Measurements from ENCODE around the gene GM2A. TPM values are rescaled to one million over a fixed set of nuclear protein-coding genes. Genes with fewer than 3 reads are reported as not detected.
A peak's percentile ranks its signal among the peaks of the same experiment; 100 is the strongest.
"Not testable (repeated sequence)": the region's sequence is repeated elsewhere in the genome, so short reads cannot be mapped to it uniquely, and the experiment has no call there.

GM2A gene
- total RNA-seq, 1 donor from 2014 or later: 15.4 TPM

DNA sequence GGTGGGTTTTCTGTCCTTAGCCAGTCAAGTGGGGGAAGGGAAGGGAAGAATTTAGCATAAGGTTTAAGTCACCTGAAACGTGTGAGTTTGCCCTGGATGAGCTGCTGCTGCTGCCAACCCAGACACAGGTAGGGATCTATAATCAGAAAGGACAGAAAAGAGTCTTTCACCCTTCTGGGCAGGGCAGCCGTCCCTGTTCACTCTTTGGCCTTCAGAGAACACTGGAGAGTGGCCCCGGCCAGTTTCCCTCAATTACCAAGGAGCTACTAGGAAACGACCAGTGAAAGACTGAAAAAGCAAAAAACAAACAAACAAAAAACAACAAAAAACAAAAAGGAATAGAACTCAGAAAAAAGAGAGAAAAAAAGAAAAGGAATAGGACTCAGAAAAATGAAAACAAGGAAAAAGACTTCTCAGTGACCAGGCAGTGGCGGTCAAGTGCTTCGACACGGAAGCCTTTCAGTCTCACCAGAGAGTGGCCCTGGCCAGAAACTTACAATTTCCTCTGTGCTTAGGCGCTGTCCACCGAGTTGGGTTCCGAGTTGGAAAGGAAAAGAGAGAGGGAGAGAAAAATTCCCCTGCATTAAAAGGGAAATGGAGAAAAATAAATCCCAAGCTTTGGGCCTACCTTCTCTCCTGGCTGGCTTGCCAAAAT, 2.5 kb upstream of the GM2A start:
- DNase-seq: no peak
- Mint-ChIP-seq H3K27ac (peak overlapping the region; percentile 64), H3K4me1 (peaks cover 31% of the 10 kb centered on the region), H3K4me3 (peak overlapping the region; percentile 63), H3K27me3 (no peaks in the 10 kb centered on the region), H3K36me3 (ENCODE audit: low read depth) (no peaks in the 10 kb centered on the region), H3K9me3 (no peaks in the 10 kb centered on the region)
- intact Hi-C loops (cut with micrococcal nuclease): loop anchor here (5.0 to 10.0 kb wide), 3 partner anchors 458 to 1516 kb away; partner anchors contain the start of genes PPARGC1B and RBM22

DNA sequence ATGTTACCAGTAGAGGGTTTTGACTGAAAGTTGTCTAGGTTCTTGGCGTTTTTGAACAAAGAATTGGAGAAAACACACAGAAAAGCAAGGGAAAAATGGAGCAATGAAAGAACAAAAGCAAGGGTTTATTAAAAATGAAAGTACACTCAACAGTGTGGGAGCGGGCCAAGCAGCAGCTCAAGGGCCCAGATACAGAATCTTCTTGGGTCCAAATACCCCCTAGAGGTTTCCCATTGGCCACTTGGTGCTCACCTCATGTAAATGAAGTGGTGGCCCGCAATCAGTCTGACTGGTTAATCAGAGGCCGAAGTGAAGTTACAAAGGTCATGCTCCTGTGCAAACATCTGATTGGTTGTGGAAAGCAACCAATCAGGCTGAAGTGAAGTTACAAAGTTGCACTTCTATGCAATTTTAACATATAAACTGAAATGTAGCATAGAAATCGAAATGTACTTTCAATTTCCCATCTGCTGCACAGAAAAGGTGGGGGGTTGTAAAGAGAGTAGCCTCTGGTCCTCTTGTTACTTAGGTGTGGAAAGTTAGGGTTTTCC, 1.9 kb upstream of the GM2A start:
- H3K27ac Mint-ChIP-seq: peak overlapping the region; percentile 64
- H3K9me3 Mint-ChIP-seq: no peaks in the 10 kb centered on the region
- H3K4me3 Mint-ChIP-seq: peak overlapping the region; percentile 63
- no peaks in the 10 kb centered on the region for H3K27me3 Mint-ChIP-seq
- peaks cover 30% of the 10 kb centered on the region for H3K4me1 Mint-ChIP-seq
- no peaks in the 10 kb centered on the region for H3K36me3 Mint-ChIP-seq (ENCODE audit: low read depth)
- peak; percentile 77 for DNase-seq
- intact Hi-C loops (cut with micrococcal nuclease): loop anchor here (5.0 to 10.0 kb wide), 3 partner anchors 459 to 1516 kb away; partner anchors contain the start of genes PPARGC1B and RBM22

DNA sequence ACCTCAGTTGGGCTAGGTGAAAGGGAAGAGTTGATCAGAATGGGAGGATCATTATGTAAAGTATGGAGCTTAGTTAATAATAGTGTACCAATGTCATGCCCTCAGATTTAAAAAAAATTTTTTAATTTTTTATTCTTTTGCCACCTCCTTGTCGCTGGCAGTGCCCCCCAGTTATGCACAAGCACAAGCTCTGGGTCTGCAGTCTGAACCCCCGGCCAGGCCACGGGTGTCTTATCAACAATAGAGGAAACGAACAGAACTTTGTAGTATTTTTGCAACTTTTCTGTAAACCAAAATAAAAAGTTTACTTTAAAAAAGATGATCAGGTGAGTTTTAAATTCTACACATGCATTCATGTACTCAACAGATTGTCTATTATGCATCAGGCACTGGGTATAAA, 1.4 kb upstream of the GM2A start:
- Mint-ChIP-seq H3K4me1 (peaks cover 30% of the 10 kb centered on the region), H3K9me3 (no peaks in the 10 kb centered on the region)
- DNase-seq: no peak

DNA sequence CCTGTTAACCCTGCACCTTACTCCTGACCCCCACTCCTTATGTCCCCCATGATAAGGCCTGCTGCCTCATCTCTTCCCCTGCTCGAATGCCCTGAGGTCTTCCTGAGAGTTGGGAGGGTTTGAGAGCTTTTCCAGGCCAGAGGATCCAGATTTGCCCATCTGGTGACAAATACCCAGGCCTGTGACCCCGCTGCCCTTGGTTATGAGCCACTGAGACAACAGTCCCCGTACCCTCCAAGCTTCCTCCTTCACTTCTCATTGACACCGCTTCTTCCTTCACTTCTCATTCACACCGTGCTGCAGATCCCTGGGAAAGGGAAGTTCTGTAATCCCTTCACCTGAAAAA, 593 bp downstream of the GM2A start:
- Mint-ChIP-seq H3K4me3 (peak overlapping the region; percentile 89), H3K4me1 (peaks cover 31% of the 10 kb centered on the region), H3K27me3 (no peaks in the 10 kb centered on the region), H3K36me3 (ENCODE audit: low read depth) (no peaks in the 10 kb centered on the region), H3K9me3 (no peaks in the 10 kb centered on the region), H3K27ac (peak overlapping the region; percentile 95)
- peak; percentile 67 for DNase-seq
- intact Hi-C loops (cut with micrococcal nuclease): loop anchor here (1.0 to 10.0 kb wide), 8 partner anchors 11 to 1519 kb away; partner anchors contain the start of genes IRGM, PPARGC1B and RBM22

More for the DNA sequence above, 1.4 kb upstream of the GM2A start:
- Mint-ChIP-seq H3K27ac (peak overlapping the region; percentile 95), H3K4me3 (peak overlapping the region; percentile 63), H3K27me3 (no peaks in the 10 kb centered on the region), H3K36me3 (ENCODE audit: low read depth) (no peaks in the 10 kb centered on the region)
- intact Hi-C loops (cut with micrococcal nuclease): loop anchor here (1.0 to 10.0 kb wide), 9 partner anchors 27 to 1517 kb away; partner anchors contain the start of genes CCDC69, G3BP1, IRGM and PPARGC1B

DNA sequence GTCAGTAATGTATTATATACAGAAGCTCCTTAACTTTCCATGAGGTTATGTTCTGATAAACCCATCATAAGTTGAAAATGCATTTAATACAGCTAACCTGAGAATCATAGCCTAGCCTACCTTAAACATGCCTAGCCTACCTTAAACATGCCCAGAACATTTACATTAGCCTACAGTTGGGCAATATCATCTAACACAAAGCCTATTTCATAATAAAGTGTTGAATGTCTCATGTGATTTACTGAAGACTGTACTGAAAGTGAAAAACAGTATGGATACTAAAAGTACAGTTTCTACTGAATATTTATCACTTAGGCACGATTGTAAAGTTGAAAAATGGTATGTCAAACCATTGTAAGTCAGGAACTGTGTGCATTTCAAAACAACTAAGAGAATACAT, 1.6 kb downstream of the GM2A start:
- no peak overlapping the region for H3K27ac Mint-ChIP-seq
- H3K9me3 Mint-ChIP-seq: no peaks in the 10 kb centered on the region
- DNase-seq: no peak
- peaks cover 2% of the 10 kb centered on the region for H3K36me3 Mint-ChIP-seq (ENCODE audit: low read depth)
- peaks cover 34% of the 10 kb centered on the region for H3K4me1 Mint-ChIP-seq
- H3K27me3 Mint-ChIP-seq: no peaks in the 10 kb centered on the region
- H3K4me3 Mint-ChIP-seq: no peak overlapping the region
- intact Hi-C loops (cut with micrococcal nuclease): loop anchor here (5.0 to 10.0 kb wide), 3 partner anchors 462 to 1520 kb away; partner anchors contain the start of genes PPARGC1B and RBM22

DNA sequence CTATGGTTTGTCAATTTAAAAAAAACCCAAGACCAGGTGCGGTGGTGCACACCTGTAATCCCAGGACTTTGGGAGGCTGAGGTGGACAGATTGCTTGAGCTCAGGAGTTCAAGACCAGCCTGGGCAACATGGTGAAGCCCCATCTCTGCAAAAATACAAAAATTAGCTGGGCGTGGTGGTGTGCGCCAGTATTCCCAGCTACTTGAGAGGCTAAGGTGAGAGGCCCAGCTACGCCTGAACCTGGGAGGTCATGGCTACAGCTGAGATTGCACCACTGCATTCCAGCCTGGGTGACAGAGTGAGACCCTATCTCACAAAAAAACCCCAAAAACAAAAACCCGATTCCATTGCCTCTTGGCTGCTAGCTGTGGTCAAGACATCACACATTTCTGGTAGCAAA, 2.0 kb downstream of the GM2A start:
- H3K4me3 Mint-ChIP-seq; H3K27ac Mint-ChIP-seq; H3K9me3 Mint-ChIP-seq; H3K36me3 Mint-ChIP-seq (ENCODE audit: low read depth); H3K27me3 Mint-ChIP-seq; DNase-seq: not testable (repeated sequence)
- intact Hi-C loops (cut with micrococcal nuclease): loop anchor here (5.0 to 10.0 kb wide), 3 partner anchors 463 to 1520 kb away; partner anchors contain the start of genes PPARGC1B and RBM22
- peaks cover 34% of the 10 kb centered on the region for H3K4me1 Mint-ChIP-seq

DNA sequence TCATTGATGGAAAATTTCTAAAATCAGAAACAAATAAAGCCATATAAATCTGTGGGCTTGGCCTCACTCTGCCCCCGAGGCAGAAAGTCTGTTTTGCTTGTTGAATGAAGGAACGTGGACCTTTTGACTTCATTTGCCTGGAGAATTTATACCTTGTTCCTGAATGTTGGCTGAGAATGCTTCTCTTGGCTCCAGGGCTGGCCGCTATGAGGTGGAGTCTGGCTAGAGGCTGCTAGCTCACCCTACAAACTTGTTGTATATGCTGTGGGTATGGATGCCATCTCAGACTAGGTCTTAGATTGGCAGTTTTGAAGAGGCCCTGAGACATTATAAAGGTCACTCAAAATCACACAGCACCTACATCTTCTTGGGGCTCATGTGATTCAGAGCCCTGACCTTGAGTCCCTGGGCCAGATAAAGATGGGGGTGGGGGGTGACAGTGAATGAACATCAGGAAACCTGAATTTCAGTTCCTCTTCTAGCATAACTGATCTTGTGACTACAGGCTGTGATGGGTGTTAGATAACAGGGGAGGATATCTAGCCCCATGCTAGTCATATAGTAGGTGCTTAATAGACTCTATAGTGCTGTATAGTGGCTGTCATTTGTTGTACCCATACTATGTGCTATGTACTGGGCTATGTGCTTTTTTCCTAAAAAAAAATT, 2.8 kb downstream of the GM2A start:
- no peaks in the 10 kb centered on the region for H3K27me3 Mint-ChIP-seq
- intact Hi-C loops (cut with micrococcal nuclease): loop anchor here (10.0 kb wide), 1 partner anchor 1521 kb away; the partner anchor contains the start of gene PPARGC1B
- H3K4me1 Mint-ChIP-seq: peaks cover 33% of the 10 kb centered on the region
- no peak overlapping the region for H3K4me3 Mint-ChIP-seq
- H3K36me3 Mint-ChIP-seq (ENCODE audit: low read depth): peaks cover 4% of the 10 kb centered on the region
- DNase-seq: no peak
- H3K9me3 Mint-ChIP-seq: no peaks in the 10 kb centered on the region
- H3K27ac Mint-ChIP-seq: no peak overlapping the region

DNA sequence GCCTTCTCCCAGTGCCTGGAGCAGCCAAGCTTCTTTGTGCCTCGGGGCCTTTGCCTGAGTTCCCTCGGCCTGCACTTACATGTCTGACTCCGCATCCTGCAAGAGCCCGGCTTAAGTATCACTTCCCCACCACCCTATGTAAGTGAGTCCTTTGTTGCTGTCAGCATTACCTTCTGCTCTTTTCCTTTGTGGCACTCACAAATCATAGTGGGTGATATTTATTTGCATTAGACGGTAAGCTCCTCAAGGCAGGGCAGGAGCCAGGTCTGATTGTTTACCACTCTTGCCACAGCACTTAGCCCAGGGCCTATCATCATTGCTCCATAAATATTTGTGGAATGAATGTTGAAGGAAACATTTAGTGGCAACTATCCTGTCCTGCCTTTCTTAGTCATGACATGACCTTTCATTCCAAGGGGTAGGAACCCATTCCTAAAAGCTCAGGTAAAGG, 4.8 kb downstream of the GM2A start:
- no peak for DNase-seq
- no peaks in the 10 kb centered on the region for H3K9me3 Mint-ChIP-seq
- no peak overlapping the region for H3K27ac Mint-ChIP-seq
- peaks cover 5% of the 10 kb centered on the region for H3K36me3 Mint-ChIP-seq (ENCODE audit: low read depth)
- H3K4me1 Mint-ChIP-seq: peaks cover 23% of the 10 kb centered on the region
- no peak overlapping the region for H3K4me3 Mint-ChIP-seq
- intact Hi-C loops (cut with micrococcal nuclease): loop anchor here (10.0 kb wide), 1 partner anchor 1523 kb away; the partner anchor contains the start of gene PPARGC1B
- H3K27me3 Mint-ChIP-seq: no peaks in the 10 kb centered on the region

DNA sequence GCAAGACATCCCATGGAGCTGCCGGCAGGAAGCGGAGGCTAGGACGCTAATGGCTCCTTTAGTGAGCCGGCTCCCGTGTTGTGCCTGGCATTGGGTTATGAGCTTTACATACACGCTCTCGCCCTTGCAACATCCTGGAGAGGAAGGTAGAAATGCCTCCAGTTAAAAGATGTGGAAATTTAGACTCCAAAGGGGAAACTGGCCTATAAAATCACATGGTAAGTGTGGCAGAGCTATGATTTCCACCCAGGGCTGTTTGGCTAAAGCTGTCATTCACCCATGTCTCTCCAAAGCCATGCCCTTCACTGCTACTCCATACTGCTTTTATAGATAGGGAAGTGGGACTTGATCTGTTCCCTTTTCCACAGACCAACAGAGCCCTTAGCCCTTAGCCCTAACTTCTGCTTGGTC, 5.2 kb downstream of the GM2A start:
- Mint-ChIP-seq H3K9me3 (no peaks in the 10 kb centered on the region), H3K4me1 (peaks cover 23% of the 10 kb centered on the region), H3K36me3 (ENCODE audit: low read depth) (peaks cover 5% of the 10 kb centered on the region), H3K4me3 (no peak overlapping the region), H3K27ac (no peak overlapping the region), H3K27me3 (no peaks in the 10 kb centered on the region)
- DNase-seq: no peak
- intact Hi-C loops (cut with micrococcal nuclease): loop anchor here (10.0 kb wide), 1 partner anchor 1523 kb away; the partner anchor contains the start of gene PPARGC1B

DNA sequence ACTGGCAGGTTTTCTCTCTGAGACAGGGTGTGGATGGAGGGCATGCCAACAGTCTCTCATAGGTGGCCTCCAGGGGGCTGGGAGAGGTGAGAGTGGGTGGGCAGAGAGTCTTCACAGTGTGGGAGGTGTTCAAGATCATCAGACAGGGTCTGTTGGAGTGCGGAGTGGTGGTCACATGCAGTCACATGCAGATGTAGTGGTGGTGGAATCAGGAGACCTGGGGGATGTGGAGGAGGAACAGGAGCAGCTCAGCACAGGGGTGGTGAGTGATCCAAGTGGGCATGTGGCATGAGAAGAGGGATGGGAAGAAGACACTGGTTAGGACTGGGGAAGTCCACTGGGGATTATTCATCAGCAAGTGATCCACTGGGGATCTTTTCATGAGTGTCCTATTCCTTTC, 5.8 kb downstream of the GM2A start:
- no peaks in the 10 kb centered on the region for H3K27me3 Mint-ChIP-seq
- peaks cover 23% of the 10 kb centered on the region for H3K4me1 Mint-ChIP-seq
- DNase-seq: no peak
- intact Hi-C loops (cut with micrococcal nuclease): loop anchor here (10.0 kb wide), 1 partner anchor 1524 kb away; the partner anchor contains the start of gene PPARGC1B
- peak overlapping the region; percentile 45 for H3K27ac Mint-ChIP-seq
- H3K4me3 Mint-ChIP-seq: no peak overlapping the region
- peaks cover 1% of the 10 kb centered on the region for H3K9me3 Mint-ChIP-seq
- peaks cover 7% of the 10 kb centered on the region for H3K36me3 Mint-ChIP-seq (ENCODE audit: low read depth)

DNA sequence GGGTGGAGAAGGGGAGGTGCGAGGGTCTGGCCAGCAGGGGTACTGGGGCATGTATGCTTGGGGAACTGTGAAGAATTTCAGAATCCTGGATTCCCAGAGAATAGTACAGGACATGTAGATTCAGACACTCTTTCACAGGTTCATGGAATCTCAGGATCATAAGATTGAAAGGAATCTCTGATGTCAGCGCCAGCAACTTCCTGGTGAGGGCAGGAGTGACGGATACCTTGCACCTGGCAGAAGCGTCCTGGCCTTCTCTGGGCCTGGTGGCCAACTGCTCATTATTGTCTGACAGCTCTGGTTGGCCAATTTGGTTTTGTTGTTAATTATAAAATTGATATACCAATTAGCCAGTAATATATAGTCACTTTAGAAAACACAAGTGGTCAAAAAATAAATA, 6.9 kb downstream of the GM2A start:
- Mint-ChIP-seq H3K27ac (no peak overlapping the region), H3K36me3 (ENCODE audit: low read depth) (peaks cover 15% of the 10 kb centered on the region), H3K27me3 (no peaks in the 10 kb centered on the region), H3K4me3 (no peak overlapping the region), H3K4me1 (peaks cover 24% of the 10 kb centered on the region), H3K9me3 (peaks cover 4% of the 10 kb centered on the region)
- intact Hi-C loops (cut with micrococcal nuclease): loop anchor here (10.0 kb wide), 1 partner anchor 1525 kb away; the partner anchor contains the start of gene PPARGC1B
- no peak for DNase-seq

DNA sequence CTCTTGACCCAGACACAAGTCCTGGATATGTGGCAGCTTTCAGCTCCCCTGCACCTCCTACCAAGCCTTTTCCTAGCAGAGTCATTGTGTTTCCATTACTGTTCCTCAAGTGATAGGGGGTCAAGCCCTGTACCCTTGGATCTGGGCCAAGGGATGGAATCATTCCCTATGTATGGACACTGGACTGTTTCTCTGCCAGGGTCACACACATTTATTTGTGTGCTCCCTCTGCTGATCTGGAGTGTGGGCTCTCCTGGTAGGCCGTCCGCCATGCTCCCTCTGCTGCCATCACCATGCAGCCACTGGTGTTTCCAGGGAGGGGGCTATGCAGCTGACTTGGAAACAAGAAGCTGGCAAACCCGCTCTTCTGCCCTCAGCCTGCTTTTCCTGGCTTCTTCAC, 9.5 kb downstream of the GM2A start:
- no peak for DNase-seq
- H3K27ac Mint-ChIP-seq: no peak overlapping the region

DNA sequence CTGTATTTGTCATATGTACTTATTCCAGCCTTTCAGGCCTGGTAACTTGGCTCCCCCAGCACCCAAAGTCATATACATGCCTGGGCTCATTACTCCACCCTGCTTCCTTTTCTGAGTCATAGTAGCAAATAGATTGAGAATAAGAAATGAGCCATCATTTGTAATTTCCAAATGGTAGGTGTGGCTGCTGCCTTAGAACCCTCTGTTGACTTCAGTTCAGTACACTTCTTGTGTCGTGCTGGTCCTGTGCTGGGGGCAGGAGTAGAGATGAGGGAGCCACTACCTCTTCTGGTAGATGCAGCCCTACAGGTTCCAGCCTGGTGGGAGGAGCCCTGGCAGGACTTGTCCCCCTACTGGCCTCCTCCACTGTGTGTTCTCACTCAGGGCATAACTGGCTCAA, 11.1 kb downstream of the GM2A start:
- Mint-ChIP-seq H3K36me3 (ENCODE audit: low read depth) (peaks cover 35% of the 10 kb centered on the region), H3K4me3 (peak overlapping the region; percentile 47), H3K27me3 (no peaks in the 10 kb centered on the region), H3K4me1 (peaks cover 14% of the 10 kb centered on the region), H3K9me3 (peaks cover 4% of the 10 kb centered on the region), H3K27ac (peak overlapping the region; percentile 87)
- intact Hi-C loops (cut with micrococcal nuclease): loop anchor here (1.0 kb wide), 1 partner anchor 11 kb away; the partner anchor contains the start of gene GM2A
- DNase-seq: no peak

More for the DNA sequence above, 9.5 kb downstream of the GM2A start:
- Mint-ChIP-seq H3K4me1 (peaks cover 18% of the 10 kb centered on the region), H3K36me3 (ENCODE audit: low read depth) (peaks cover 31% of the 10 kb centered on the region), H3K9me3 (peaks cover 4% of the 10 kb centered on the region), H3K27me3 (no peaks in the 10 kb centered on the region), H3K4me3 (no peak overlapping the region)
- intact Hi-C loops (cut with micrococcal nuclease): no loop called here

Data from activated CD4-positive, alpha-beta T cell treated with anti-CD3 and anti-CD28 coated beads, Interleukin-2, amount 10 ng/mL, durations not matched to agents 24 days and 14 days (primary cell).